D721Med (cell line): Measurements from ENCODE around the gene EDEM1.
A peak's percentile ranks its signal among the peaks of the same experiment; 100 is the strongest.

Source experiments
- DNase-seq: peaks from one replicate; pipeline ENCODE4 v3.0.0; 2011; ENCODE audit warnings: low spot score; ENCODE audit not compliant: insufficient read length
- FAIRE-seq: peaks from 2 replicates; lab custom pipeline; 2011; peaks lifted over from hg19 to GRCh38; lab: Jason Lieb, UNC
- CTCF ChIP-seq: IDR thresholded peaks from 2 replicates; pipeline ENCODE4 v1.5.1; 2012; ENCODE audit warnings: mild to moderate bottlenecking, control low read depth; ENCODE audit not compliant: insufficient read depth; ENCODE audit errors: missing control alignments

EDEM1 gene

GRCh38 chr3:5187156-5187919, at the start of gene EDEM1:
Gene EDEM1, plus strand, starts transcription at chr3:5187707. Its CDS starts 99 bp downstream, at chr3:5187806.
- FAIRE-seq (no peak), DNase-seq (peak; percentile 93)
- TF ChIP-seq CTCF: no peak

GRCh38 chr3:5138214-5138981, 49.1 kb upstream of the EDEM1 start:
- DNase-seq (no peak), FAIRE-seq (no peak)
- no peak for TF ChIP-seq CTCF

GRCh38 chr3:5140230-5140621, 47.3 kb upstream of the EDEM1 start:
- FAIRE-seq: no peak
- no peak for DNase-seq
- TF ChIP-seq CTCF: no peak

GRCh38 chr3:5140839-5141238, 46.7 kb upstream of the EDEM1 start:
- TF ChIP-seq CTCF: no peak
- FAIRE-seq: no peak
- DNase-seq: no peak

GRCh38 chr3:5141760-5142159, 45.7 kb upstream of the EDEM1 start:
- TF ChIP-seq CTCF: no peak
- DNase-seq (no peak), FAIRE-seq (no peak)

- FAIRE-seq (no peak), DNase-seq (no peak)
- no peak for TF ChIP-seq CTCF
Measured at GRCh38 chr3:5143464-5143863, 44.0 kb upstream of the EDEM1 start.
